NCI-H1694 treated with DMSO at 0.1 percent for 48 hours (cell line): Measurements from ENCODE around the gene PIGQ.

Source experiments
- DNase-seq: peaks from one replicate; lab custom pipeline; 2025; lab: John Stamatoyannopoulos, UW

PIGQ gene

GRCh38 chr16:606656-607307 is 37.0 kb downstream of the PIGQ start:
- no peak for DNase-seq

- DNase-seq = no peak
Observed at GRCh38 chr16:608019-608418, 38.3 kb downstream of the PIGQ start.

GRCh38 chr16:609316-609715 is 39.5 kb downstream of the PIGQ start:
- DNase-seq = no peak

DNA sequence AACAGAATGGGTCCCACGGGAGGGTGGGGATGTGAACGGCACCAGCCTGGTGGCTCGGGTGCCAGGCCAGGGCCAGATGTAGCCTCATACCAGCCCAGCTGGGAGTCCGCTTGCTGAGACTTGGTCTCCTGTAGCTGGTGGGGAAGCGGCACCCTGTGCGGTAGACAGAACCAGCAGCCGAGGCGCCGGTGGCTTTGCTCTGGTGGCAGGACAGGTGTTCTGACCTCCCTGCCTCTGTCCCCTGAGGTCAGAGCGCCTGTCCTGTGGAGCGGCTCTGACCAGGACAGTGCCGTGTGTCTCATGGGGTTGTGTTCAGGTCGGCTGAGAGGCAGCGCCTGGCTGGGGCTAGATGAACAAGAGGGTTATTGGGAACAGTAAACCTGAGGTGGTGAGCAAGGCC is 40.2 kb downstream of the PIGQ start:
- no peak for DNase-seq

DNA sequence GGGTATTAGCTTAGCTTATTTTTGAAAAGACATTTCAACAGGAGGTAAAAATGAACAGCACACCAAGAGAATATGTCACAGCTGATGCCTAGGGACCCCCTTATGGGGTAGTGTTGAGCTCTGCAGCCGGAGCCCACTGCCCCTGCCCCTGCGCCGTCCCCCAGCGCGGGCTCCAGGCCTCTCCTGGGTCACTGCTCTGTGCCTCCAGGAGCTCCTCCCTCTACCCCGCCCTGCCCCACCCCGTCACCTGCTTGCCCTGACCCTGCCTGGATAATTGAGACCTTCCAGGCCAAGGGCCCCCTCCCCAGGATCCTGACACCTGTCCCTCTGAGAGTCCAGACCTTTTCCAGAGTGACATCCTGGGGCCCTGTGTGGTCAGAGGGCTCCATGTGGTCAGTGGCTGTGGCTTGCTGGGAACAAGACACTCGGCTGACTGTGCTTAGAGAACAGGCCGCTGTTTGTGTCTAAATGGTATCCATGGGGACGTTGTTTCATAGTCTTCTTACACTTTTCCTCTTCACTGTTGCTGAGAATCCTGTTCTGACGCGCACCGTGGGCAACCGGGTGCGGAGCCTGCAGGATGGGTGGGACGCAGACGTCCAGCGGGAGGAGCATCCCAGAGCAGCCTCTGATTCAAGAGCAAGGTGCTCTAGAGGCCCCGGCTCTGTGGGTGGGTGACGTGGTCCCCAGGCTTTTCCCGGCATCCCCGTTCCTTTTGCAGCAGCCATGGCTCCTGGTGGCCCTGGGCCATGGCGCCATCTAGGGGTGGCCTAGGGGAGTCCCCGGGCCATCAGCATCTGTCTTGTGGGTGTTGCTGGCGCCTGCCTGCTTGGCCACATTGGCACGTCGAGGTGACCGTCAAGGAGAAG is 41.0 kb downstream of the PIGQ start:
- DNase-seq = peak; percentile 44

GRCh38 chr16:615122-615521 is 45.4 kb downstream of the PIGQ start:
- DNase-seq = no peak

DNA sequence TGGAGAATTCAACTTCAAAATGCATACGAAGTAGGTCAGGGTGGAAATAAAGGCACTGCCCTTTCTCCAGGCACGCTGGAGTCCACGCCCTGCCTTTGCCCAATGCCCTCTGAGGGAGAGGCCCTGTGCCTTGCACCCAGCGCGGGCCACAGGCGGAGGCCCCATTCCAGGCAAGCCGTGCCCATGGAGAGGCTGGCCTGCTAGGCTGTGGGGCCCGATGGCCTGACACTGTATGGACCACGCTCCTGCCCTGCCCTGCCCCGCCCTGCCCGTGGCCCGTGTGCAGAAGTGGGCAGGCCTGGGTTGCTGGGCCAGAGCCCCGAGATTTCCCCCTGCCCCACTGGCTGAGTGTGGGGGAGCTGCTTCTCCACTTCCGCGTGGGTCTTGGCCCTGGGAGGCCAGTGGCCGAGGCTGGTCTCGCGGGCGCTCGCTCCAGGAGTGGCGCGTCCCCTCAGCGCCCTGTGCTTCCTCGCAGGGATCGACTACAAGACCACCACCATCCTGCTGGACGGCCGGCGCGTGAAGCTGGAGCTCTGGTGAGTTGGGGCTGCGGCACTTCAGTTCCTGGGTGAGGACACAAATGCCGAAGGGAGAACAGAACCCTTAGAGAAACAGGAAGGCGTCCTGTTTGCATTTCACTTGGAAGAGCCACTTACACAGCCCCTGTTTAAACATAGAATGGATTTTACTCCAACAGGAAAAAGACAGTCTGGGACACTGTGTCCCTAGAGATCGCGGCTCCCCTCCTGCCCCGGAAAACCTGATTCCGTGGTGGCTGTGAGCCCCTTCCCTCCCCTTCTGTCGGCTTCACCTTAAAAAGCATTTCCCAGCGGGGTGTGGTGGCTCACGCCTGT is 47.2 kb downstream of the PIGQ start:
- DNase-seq = no peak

DNA sequence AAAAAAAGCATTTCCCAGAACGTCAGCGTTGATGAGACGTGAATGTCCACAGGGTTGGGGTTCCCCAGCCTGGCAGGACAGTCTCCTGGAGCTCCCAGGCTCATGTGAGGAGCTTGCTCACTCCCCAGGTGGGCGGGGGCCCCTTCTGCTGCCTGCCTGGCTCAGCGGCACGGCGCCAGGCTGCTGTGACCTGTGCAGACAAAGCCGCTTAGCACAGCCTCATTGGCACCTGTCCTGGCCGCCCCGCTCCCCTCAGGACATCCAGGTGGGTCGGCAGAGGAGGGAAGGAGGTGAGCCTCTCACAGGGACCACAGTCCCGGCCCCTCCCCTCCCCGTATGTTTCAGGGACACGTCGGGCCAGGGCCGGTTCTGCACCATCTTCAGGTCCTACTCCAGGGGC is 48.1 kb downstream of the PIGQ start:
- DNase-seq = no peak

- DNase-seq = no peak
Observed at GRCh38 chr16:619476-620100, 49.8 kb downstream of the PIGQ start.

DNA sequence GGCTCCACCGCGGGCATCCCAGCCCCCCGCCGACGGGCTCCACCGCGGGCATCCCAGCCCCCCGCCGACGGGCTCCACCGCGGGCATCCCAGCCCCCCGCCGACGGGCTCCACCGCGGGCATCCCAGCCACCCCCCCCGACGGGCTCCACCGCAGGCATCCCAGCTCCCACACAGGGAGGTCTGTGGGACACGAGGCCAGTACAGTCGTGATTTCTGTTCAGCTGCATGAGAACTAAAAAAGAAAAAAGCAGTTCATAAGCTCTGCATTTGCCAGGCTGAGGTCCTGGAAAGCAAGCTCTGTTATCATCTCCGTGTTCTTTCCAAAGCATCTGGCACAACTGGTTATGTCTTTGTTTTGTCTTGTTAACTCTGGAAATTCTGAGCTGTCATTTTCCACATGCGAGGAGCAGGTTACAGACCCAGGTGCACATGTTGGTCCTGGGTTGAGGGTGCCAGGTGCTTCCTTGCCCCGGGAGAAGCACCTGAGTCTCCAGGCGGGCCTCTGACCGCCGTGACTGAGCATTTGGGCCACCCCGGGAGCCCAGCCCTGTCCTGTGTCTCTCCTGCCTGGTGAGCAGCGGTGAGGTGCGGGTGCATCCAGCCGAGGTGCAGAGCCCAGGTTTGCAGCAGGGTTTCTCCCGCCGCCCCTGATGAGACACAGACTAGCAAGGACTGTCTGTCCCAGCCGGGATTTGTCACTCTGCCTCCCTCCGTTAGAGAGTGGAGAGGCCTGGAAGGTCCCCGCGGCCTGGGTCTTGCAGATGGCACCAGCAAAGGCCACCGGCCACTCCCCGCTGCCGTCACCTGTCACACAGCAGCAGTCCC is 51.1 kb downstream of the PIGQ start:
- no peak for DNase-seq

DNA sequence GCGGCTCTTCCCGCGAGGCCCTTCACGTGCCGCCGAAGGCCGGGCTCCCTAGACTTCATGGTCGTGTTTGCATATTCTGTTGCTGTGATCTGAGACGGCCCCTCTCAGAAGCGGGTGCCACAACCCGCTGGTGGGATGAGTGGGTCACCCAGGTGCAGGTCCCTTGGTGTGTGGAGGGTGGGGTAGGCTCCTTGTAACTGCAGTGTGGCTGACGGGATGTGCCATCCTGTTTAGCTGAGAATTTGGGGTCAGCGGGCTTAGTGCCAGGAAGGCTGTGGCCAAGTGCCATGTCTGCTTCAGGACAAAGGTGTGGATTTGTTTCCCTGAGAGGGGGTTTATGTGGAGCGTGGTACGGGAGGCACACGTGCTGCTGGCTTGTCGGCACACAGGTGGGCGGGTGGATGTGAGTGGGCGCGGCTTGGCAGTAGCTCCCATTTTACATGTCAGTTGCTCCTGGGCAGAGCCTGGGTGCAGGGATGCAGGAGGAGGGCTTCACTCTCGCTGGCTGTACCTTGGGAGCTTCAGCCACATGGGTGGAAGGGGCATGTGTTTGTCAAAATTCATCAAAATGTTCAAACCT is 51.8 kb downstream of the PIGQ start:
- no peak for DNase-seq

DNA sequence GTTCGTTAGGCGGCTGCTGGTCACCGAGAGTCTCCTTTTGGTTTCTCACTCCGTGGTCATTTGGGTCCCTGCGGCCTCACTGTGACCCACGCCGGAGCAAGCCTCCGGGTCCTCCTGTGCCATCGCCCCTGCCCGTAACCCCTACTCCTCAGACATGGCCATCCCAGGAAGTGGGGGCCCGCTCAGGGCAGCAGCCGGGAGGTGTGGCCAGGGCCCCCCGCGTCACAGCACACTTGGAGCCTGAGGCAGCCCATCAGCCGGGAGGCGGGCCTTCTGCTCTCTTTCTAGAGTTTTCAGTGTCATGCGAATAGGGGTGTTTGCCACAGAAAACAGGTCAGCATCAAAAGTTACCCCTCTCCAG is 53.1 kb downstream of the PIGQ start:
- DNase-seq = no peak

DNA sequence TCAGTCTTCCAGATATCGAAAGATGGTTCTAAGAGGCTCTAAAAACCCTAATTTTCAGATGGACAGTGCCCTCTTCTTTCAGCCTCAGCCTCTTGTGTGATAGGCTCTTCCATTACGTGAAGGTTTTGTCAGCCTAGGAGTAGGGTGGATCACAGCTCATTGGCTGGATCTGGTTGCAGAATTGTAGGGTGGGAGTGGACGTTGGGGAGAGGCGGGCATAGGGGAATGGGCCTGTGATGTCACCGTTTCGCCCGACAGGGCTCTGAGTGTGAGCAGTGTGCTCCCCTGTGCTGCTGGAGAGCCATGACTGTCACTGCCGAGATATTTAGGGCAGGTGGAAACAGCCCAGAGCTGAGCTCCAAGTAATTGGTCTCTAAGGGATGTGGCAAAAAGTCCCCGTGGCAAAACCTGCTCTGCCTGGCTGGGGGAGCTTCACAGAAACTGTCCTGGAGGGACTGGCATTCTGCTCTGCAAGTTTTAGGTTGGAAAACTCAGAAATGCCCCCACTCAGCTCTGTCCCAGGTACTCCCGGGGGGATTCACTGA is 54.8 kb downstream of the PIGQ start:
- no peak for DNase-seq

GRCh38 chr16:625117-625976 is 55.6 kb downstream of the PIGQ start:
- no peak for DNase-seq

GRCh38 chr16:625977-626765 is 56.4 kb downstream of the PIGQ start:
- DNase-seq = no peak

DNA sequence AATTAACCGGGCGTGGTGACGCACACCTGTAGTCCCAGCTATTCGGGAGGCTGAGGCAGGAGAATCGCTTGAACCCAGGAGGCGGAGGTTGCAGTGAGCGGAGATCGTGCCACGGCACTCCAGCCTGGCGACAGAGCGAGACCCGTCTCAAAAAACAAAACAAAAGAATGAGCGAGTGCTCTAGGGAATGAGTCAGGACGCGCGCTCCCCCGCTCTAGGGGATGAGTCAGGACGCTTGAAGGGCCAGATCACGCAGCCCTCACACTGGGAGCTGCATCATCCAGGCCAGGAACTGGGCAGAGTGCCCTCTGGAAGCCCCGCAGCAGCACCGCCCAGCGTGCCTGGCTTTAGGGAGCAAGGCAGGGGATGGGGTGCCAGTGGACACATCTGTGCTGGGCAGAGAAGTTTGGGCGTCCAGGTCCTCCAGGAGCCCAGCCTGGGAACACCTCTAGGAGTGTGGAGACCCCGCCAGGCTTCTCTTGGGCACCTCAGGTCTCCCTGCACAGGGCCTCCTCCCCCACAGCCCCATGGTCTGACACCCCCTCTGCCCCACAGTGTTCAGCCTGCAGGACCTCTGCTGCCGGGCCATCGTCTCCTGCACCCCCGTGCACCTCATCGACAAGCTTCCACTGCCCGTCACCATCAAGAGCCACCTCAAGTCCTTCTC is 57.2 kb downstream of the PIGQ start:
- DNase-seq = no peak

GRCh38 chr16:627454-628239 is 57.9 kb downstream of the PIGQ start:
- no peak for DNase-seq
